H1 (cell line): Measurements from ENCODE around the gene GID8. TPM values are rescaled to one million over a fixed set of nuclear protein-coding genes. Genes with fewer than 3 reads are reported as not detected.

Experiments
- CEBPB ChIP-seq: IDR thresholded peaks from 2 replicates; pipeline ENCODE4 v1.6.1; 2012; ENCODE audit warnings: low read depth, low read length
- CHD1 ChIP-seq: IDR thresholded peaks from 2 replicates; pipeline ENCODE4 v1.6.1; 2012; ENCODE audit warnings: low read depth, low read length, improper control_type of control experiment
- EZH2 ChIP-seq: fragments of 200-600 bp; sonication (generic); IDR thresholded peaks from 2 replicates; pipeline ENCODE4 v1.7.1; 2012; ENCODE audit warnings: low read depth, mild to moderate bottlenecking, moderate library complexity, low read length, inconsistent platforms; ENCODE audit not compliant: severe bottlenecking
- FOSL1 ChIP-seq: IDR thresholded peaks from 2 replicates; pipeline ENCODE4 v1.6.1; 2011; ENCODE audit warnings: mild to moderate bottlenecking, low read depth, low read length, moderate library complexity; ENCODE audit not compliant: insufficient read depth
- MAFK ChIP-seq: IDR thresholded peaks from 2 replicates; pipeline ENCODE4 v1.6.1; 2012; ENCODE audit warnings: low read depth, mild to moderate bottlenecking, improper control_type of control experiment, low read length
- PHF8 ChIP-seq: fragments of 200-600 bp; sonication (generic); conservative IDR thresholded peaks from 2 replicates; pipeline ENCODE4 v1.7.1; 2012; ENCODE audit warnings: low read depth, mild to moderate bottlenecking, inconsistent platforms, low read length, moderate library complexity
- RAD21 ChIP-seq, 2 experiments: IDR thresholded peaks in 1 of 2; conservative IDR thresholded peaks in 1 of 2; 2 replicates each; pipeline ENCODE4 v1.6.1; 2011; ENCODE audit warnings: low read depth in 2 of 2, low read length in 2 of 2, improper control_type of control experiment in 1 of 2, inconsistent platforms in 1 of 2, mild to moderate bottlenecking in 1 of 2, moderate library complexity in 1 of 2
- SAP30 ChIP-seq: fragments of 300-600 bp; sonication (generic); IDR thresholded peaks from 2 replicates; pipeline ENCODE4 v1.7.1; 2012; ENCODE audit warnings: low read length, moderate library complexity, mild to moderate bottlenecking, inconsistent platforms; ENCODE audit not compliant: insufficient read depth, insufficient replicate concordance
- SIX5 ChIP-seq: IDR thresholded peaks from 2 replicates; pipeline ENCODE4 v1.6.1; 2011; ENCODE audit warnings: mild to moderate bottlenecking, low read depth, low read length
- SP2 ChIP-seq: IDR thresholded peaks from 2 replicates; pipeline ENCODE4 v1.6.1; 2012; ENCODE audit warnings: mild to moderate bottlenecking, low read length, inconsistent platforms
- USF2 ChIP-seq: IDR thresholded peaks from 2 replicates; pipeline ENCODE4 v1.6.1; 2011; ENCODE audit warnings: low read length, improper control_type of control experiment
- polyA plus RNA-seq, 7 experiments: library from polyadenylated mRNA; depleted of rRNA in 3 of 7; stranded (reverse) in 5 of 7; unstranded in 2 of 7; fragments of >200 nt in 5 of 7; fragments of 200-250 nt in 2 of 7; gene quantifications; 1 replicate in 5 of 7; 2 replicates in 1 of 7; 4 replicates in 1 of 7; pipeline versions ENCODE4 v1.2.1 to v1.2.3, GENCODE V29; 2011 to 2013; ENCODE audit warnings: missing spikeins in 2 of 7, mixed read lengths in 2 of 7
- total RNA-seq: library from RNA; stranded (reverse); fragmentation: NEBNext Ultra II Directional; extraction: Animal tissue kit (Norgen Biotek cat#: 25700); gene quantifications from 2 replicates; pipeline ENCODE4 v1.2.1, GENCODE V29; 2021
- TF ChIP-seq, protein P1 (sequence below): IDR thresholded peaks from 2 replicates; pipeline ENCODE4 v1.6.1; 2012; ENCODE audit warnings: low read length, inconsistent platforms

The GID8 gene
- total and polyA plus RNA-seq, 2 of the 8 experiments (the other 6 are each of a cell fraction or from before 2014, with no cell fraction given) = 39.7 to 72.9 TPM

DNA sequence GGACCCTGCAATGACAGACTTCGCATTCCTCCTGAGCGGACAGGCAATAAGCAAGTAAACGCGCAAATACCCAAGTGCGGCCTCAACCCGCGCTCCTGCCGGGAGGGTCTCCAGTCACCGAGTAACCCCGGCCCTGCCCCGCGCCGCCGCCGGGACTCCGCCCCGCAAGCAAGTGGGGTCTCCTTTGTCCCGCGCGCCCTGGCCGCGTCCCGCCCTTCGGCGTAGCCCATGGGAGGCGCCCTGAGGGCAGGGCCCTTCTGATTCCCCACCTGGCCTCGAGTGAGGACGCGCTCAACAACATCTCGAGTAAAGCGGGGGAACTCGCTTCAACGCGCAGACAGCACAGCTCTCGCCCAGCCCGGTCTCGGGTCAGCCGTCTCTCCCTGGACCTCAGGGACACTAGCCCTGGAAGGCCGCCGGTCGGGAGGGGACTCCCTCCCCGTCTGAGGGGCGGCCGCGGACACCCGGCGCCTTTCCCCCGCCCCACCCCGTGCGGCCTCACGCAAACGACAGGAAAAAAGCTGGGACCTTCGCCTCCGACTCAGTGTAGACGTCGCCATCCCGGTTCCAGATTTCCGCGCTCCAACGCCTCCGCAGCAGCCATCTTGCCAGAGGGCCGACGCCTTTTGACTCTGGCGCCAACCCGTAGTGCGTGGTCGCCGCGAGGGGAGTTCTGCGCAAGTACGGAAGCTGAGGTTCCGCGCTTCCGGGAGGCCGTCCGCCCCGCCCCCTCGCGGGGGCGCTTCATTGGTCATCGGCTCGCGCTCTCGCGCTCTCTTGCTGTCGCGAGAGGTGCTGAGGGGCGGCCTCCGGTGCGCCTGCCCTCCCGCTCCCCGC is 461 bp upstream of the GID8 start (continued):
- no peak; the same call in 1 of the 2 replicates for TF ChIP-seq SIX5
- no peak for TF ChIP-seq USF2
- TF ChIP-seq RAD21 (IDR thresholded peaks at IDR 0.05 in 1 of 2, conservative IDR thresholded peaks at IDR 0.05 in 1 of 2; ENCODE audit: low read depth in 2 of 2, low read length in 2 of 2) = no peak
- no peak for TF ChIP-seq EZH2
- no peak for TF ChIP-seq SAP30
- TF ChIP-seq SP2 = no peak
- TF ChIP-seq, protein P1, sequence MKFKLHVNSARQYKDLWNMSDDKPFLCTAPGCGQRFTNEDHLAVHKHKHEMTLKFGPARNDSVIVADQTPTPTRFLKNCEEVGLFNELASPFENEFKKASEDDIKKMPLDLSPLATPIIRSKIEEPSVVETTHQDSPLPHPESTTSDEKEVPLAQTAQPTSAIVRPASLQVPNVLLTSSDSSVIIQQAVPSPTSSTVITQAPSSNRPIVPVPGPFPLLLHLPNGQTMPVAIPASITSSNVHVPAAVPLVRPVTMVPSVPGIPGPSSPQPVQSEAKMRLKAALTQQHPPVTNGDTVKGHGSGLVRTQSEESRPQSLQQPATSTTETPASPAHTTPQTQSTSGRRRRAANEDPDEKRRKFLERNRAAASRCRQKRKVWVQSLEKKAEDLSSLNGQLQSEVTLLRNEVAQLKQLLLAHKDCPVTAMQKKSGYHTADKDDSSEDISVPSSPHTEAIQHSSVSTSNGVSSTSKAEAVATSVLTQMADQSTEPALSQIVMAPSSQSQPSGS = peak; percentile 70; the same call in 1 of the 2 replicates
- no peak for TF ChIP-seq CEBPB
- no peak for TF ChIP-seq FOSL1
- peak; percentile 89 for TF ChIP-seq PHF8
- no peak for TF ChIP-seq MAFK
- no peak for TF ChIP-seq CHD1
